Astrocyte (in vitro differentiated cells and primary cell): ENCODE results near the gene MEST.

Source experiments
- EZH2 ChIP-seq: IDR thresholded peaks from 2 replicates; pipeline ENCODE4 v1.6.1; 2012; ENCODE audit warnings: mild to moderate bottlenecking, low read length, inconsistent platforms; ENCODE audit not compliant: insufficient read depth
- TF ChIP-seq, protein P1 (sequence below): IDR thresholded peaks from 2 replicates; pipeline ENCODE4 v1.5.1; 2011; ENCODE audit warnings: low read depth, mild to moderate bottlenecking, inconsistent platforms, low read length, moderate library complexity; ENCODE audit not compliant: insufficient read depth

DNA sequence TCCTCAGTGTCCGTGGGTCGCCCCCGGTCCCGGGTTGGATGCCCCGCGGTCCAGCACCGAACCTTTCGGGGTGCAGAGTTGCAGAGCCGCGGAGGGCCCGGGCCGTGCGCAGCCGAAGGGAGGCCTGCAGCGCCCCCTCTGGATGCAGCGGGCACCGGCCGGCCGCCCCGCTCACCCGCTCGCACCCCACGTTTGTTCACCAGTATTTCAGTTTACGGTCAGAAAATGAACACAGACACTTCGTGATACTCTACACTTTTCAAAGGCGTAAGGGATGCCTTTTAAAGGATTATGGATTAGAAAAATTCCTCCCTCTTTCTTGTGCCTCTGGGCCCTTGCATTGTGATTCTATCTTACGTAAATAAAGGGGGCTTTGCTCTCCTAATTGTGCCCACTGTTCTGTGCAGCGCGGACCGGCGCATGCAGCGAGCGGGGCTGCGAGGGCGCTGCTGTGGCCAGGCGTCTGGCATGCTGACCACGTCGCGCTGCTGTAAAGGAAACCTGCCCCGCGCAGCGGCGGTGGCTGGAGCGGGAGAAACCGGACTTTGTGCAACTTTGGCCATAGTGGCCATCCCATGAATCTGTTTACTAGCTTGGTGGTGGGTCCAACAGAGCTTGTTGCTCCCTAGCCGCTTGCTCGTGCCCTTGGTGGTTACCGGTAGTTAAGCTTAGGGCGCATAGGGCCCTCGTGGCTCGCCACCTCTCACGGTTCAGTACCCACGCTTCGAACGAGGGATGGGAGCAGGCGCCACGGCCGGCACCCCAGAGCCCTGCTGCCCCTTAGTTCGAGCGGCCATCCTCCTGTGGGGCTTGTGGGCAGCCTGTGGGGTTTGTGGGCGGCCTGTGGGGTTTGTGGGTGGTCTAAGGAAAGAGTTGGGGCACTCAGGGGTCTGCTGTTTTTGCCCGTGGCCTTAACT lies 739 bp upstream of the MEST start:
- TF ChIP-seq, protein P1, sequence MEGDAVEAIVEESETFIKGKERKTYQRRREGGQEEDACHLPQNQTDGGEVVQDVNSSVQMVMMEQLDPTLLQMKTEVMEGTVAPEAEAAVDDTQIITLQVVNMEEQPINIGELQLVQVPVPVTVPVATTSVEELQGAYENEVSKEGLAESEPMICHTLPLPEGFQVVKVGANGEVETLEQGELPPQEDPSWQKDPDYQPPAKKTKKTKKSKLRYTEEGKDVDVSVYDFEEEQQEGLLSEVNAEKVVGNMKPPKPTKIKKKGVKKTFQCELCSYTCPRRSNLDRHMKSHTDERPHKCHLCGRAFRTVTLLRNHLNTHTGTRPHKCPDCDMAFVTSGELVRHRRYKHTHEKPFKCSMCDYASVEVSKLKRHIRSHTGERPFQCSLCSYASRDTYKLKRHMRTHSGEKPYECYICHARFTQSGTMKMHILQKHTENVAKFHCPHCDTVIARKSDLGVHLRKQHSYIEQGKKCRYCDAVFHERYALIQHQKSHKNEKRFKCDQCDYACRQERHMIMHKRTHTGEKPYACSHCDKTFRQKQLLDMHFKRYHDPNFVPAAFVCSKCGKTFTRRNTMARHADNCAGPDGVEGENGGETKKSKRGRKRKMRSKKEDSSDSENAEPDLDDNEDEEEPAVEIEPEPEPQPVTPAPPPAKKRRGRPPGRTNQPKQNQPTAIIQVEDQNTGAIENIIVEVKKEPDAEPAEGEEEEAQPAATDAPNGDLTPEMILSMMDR, result peak; percentile 37
- TF ChIP-seq EZH2, result no peak
